ES-I3 (cell line): ENCODE measurements around the gene ZNRF1.

Source experiments
- H3K36me3 ChIP-seq: 2 replicates; pipeline ENCODE4 v1.6.1; 2013; ENCODE audit warnings: mild to moderate bottlenecking, low read length, control low read depth, moderate library complexity; ENCODE audit not compliant: insufficient read depth
- H3K4me1 ChIP-seq: 2 replicates; pipeline ENCODE4 v1.6.1; 2013; ENCODE audit warnings: mild to moderate bottlenecking, control low read depth, low read length; ENCODE audit not compliant: insufficient read depth
- H3K9ac ChIP-seq: 2 replicates; pipeline ENCODE4 v1.6.1; 2013; ENCODE audit warnings: low read depth, mild to moderate bottlenecking, low read length, moderate library complexity
- H3K9me3 ChIP-seq: 2 replicates; pipeline ENCODE4 v1.6.1; 2013; ENCODE audit warnings: mild to moderate bottlenecking, low read length, moderate library complexity; ENCODE audit not compliant: control insufficient read depth, insufficient read depth

Gene ZNRF1

GRCh38 chr16:75103994-75104393, 105.2 kb downstream of the ZNRF1 start:
- no peaks in the 10 kb centered on the region for H3K36me3 ChIP-seq
- no peaks in the 10 kb centered on the region for H3K9me3 ChIP-seq
- H3K4me1 ChIP-seq, result peaks cover 14% of the 10 kb centered on the region
- H3K9ac ChIP-seq, result no peak overlapping the region

GRCh38 chr16:75104836-75105235, 106.0 kb downstream of the ZNRF1 start:
- H3K9me3 ChIP-seq, result no peaks in the 10 kb centered on the region
- peaks cover 6% of the 10 kb centered on the region for H3K4me1 ChIP-seq
- no peaks in the 10 kb centered on the region for H3K36me3 ChIP-seq
- H3K9ac ChIP-seq, result no peak overlapping the region

DNA sequence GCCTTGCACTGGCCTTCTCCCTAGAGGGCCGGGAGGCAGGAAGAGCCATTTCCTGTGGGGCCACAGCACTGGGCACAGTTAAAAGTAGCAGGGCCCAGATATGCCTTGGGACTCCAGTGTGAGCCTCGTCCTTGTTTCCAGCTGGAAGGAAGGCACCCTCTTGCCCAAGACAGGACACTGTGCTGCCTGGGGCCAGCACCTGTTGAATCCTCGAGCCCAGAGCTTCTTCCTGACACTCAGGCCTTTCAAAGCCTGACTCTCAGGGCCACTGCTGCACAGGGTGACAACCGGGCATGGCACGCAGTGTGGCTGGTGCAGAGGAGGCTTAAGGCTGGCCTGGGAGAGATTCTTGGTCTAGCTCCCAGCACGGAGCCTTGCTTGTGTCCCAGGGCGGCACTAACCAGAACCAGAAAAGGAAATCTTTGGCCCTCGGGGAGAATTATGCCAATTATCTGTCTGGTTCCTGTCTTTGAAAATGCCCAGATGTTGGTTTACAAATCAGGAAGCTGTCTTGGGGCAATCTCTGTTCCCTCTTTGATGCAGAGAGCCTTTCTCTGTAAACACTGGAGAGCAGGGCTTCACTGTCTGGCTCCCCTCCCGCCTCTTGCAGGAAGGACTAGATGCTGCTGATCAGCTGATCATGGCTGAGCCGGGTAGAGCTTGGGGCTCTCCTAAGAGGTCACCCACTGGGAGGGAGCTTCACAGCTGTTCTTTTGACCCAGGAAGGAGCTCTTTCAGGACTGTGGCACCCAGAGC, 106.7 kb downstream of the ZNRF1 start:
- Histone ChIP-seq H3K36me3 (no peaks in the 10 kb centered on the region), H3K9ac (no peak overlapping the region), H3K4me1 (peaks cover 5% of the 10 kb centered on the region), H3K9me3 (no peaks in the 10 kb centered on the region)

DNA sequence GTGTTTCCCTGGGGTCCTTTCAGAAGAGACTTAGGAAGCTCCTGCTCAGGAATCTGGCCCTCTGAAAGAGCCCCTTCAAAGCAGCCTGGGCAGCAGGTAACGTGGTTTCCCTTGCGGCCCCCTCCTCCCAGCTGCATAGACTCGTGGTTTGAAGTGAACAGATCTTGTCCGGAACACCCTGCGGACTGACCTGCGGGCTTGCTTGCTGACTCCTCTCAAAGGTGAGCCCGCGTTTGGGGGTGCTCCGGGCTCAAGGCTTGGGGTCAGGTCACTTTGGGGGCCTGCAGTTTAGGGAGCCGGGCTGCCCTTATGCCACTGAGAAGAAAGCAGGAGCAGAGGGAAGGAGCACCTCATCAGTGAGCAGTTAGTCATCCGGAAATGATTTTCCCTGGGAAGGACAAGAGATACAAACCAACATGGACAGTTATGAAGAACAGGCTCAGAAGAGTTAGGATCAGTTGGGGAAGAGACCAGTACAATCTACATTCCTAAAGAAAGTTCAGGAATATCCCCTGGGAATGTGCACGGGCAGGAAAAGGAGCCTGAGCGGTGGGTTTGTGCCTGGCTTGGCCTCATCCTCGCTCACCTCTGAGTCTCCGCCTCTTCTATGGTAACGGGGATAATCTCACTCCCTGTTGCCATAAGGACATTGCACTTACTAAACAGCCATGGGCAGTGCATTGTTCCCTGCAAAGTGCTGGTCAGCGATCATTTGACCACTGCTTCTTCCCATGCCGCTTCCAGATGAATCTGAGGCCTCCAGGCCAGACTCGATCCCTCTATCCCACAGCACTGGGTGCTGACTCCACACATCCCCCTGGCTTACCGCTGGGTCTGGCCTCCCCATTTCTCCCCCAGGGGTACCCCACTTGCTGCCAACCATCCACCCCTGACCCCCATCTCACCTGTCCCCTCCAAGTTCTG, 107.8 kb downstream of the ZNRF1 start:
- H3K36me3 ChIP-seq, result no peaks in the 10 kb centered on the region
- no peaks in the 10 kb centered on the region for H3K9me3 ChIP-seq
- peaks cover 9% of the 10 kb centered on the region; the same call in 1 of the 2 replicates for H3K4me1 ChIP-seq
- H3K9ac ChIP-seq, result no peak overlapping the region

- H3K9me3 ChIP-seq, result no peaks in the 10 kb centered on the region
- peaks cover 12% of the 10 kb centered on the region; the same call in 1 of the 2 replicates for H3K4me1 ChIP-seq
- no peak overlapping the region for H3K9ac ChIP-seq
- no peaks in the 10 kb centered on the region for H3K36me3 ChIP-seq
Measured at GRCh38 chr16:75107505-75107904, 108.7 kb downstream of the ZNRF1 start.

- Histone ChIP-seq H3K9ac (no peak overlapping the region), H3K4me1 (peaks cover 16% of the 10 kb centered on the region; the same call in 1 of the 2 replicates), H3K36me3 (no peaks in the 10 kb centered on the region), H3K9me3 (no peaks in the 10 kb centered on the region)
Measured at GRCh38 chr16:75108792-75109731, 110.2 kb downstream of the ZNRF1 start.

GRCh38 chr16:75109732-75110243, 111.0 kb downstream of the ZNRF1 start:
- peaks cover 16% of the 10 kb centered on the region; the same call in 1 of the 2 replicates for H3K4me1 ChIP-seq
- H3K36me3 ChIP-seq, result no peaks in the 10 kb centered on the region
- H3K9me3 ChIP-seq, result no peaks in the 10 kb centered on the region
- H3K9ac ChIP-seq, result no peak overlapping the region

DNA sequence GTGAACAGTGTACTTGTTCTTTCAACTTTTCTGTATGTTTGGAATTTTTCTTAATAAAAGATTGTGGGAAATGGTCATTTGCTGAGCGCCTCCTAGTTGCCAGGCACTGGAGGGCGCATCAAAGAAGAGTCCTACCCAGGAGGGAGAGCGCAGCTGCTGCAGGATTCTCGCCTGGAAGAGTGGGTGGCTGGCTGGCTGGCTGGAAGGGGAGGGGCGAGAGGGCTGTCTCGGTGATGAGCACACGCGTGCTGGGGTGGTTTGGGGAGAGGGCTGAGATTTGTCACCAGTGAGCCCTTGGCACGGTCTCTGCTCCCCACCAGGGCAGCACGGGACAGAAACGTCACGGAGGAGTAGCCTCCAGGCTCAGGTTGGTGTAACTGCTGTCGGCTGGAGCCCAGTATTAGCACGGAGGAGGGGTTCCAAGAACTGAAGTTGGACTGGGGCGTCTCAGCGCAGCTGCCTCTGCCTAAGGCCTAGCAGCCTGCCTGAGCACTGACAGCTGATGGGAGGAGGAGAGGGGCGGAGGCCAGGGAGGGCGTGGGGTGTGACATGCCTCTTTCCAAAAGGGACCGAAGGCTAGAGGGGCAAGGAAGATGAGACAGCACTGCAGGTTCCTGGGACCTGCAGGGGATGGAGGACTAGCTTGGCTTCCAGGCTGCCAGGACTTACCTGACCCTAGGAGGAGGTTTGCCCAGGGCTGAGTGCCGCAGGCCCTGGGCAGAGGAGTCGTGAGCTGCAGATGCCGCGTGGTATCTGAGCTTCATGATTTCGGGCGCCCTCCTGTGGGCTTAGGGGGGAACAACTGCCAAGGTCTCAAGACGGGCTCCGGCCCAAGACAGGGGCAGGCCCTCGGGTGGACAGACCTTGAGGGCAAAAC, 112.1 kb downstream of the ZNRF1 start:
- peak overlapping the region; percentile 27; the same call in 1 of the 2 replicates for H3K9ac ChIP-seq

DNA sequence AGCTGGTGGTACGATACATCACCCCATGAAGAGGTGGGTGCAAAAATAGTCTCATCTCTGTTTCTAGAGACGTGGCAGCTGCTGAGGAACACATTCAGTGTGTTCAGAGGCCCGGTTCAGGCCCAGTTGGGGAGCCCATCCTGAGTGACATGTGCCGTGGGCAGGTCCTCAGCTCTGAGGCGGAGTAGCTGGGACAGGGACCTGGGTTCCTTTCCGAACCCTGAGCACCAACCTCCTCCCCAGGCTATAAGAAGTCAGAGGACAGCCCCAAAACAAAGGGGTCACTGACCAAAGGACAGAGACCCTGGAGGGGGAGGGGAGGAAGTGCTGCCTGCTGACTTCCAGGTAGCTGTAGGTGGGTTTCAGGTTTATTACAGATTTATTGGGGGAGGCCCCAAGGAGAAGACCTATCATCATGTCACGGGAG, 112.7 kb downstream of the ZNRF1 start:
- Histone ChIP-seq H3K36me3 (no peaks in the 10 kb centered on the region), H3K4me1 (peaks cover 16% of the 10 kb centered on the region; the same call in 1 of the 2 replicates), H3K9ac (no peak overlapping the region), H3K9me3 (peaks cover 3% of the 10 kb centered on the region; the same call in 1 of the 2 replicates)

More for the DNA sequence above, 112.1 kb downstream of the ZNRF1 start:
- no peaks in the 10 kb centered on the region for H3K36me3 ChIP-seq
- peaks cover 16% of the 10 kb centered on the region; the same call in 1 of the 2 replicates for H3K4me1 ChIP-seq
- H3K9me3 ChIP-seq, result no peaks in the 10 kb centered on the region

DNA sequence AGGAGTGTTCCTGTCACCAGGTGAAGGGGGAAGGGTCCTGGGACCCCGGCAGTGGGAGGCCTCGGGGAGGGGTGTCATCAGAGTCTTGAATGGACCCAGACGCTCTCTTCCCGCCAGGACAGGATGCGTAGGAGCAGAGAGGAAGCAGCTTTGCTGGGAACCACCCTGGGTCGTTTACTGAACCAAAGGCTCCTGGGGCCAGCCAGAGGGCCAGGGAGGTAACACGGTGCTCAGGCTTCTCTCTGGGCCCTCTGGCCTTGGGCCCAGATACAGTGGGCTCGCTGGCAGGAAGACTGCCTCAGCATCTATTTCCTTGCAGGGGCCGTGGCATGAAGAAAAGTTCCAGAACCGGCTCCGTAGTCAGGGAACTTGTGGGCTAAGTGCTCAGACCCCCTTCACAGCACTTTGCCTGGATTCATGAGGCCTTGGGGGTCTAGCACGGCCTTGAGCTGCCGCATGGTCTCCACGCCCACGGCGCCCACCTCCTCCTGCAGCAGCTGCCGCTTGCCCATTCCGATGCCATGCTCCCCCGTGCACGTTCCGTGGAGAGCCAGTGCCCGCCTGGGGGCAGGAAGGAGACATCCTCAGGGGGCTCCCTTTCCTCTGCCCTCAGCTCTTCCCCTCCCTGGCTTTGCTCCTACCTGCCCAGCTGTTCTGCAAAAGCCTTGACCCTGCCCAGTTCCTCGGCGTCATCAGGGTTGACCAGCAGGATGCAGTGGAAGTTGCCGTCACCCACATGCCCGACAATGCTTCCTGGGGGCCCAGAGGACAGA, 113.3 kb downstream of the ZNRF1 start:
- H3K4me1 ChIP-seq, result peaks cover 16% of the 10 kb centered on the region; the same call in 1 of the 2 replicates
- H3K9ac ChIP-seq, result no peak overlapping the region

DNA sequence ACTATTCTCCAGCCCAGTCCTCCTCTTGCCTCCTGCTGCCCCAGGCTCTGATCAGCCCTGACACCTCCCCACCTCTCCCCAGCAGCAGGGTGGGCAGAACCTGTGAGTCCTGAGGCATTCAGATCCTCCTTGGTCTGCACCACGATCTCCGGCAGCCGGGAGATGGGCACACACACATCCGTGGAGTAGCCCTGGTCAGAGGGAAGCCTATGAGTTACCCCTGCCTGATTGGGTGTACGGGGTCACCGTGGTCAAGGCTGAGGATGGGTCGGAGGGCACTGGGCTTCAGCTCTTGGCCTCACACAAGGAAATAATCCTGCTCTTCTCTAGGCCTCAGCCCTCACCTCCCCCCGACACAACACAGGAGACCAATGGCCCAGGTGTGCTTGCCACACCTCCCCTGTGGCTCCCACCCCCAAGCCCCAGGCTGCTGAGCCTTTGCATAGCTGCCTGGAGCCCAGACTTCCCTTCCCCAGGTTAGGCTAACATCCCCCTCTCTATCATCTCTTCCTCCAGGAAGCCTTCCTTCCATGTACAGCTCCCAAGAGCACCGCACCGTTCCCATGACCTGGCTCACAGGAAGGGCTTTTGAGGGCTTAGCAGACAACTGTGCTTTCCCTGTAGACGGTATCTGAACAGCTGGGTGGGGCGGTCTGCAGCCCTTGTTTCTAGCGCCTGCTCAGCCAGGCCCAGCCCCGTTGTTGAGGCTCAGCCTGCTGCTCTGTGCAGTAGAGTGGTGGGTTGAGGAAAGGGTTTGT, 114.1 kb downstream of the ZNRF1 start:
- no peaks in the 10 kb centered on the region for H3K36me3 ChIP-seq
- H3K9me3 ChIP-seq, result peaks cover 4% of the 10 kb centered on the region; the same call in 1 of the 2 replicates
- H3K4me1 ChIP-seq, result peaks cover 16% of the 10 kb centered on the region; the same call in 1 of the 2 replicates
- H3K9ac ChIP-seq, result no peak overlapping the region

More for the DNA sequence above, 113.3 kb downstream of the ZNRF1 start:
- H3K36me3 ChIP-seq, result no peaks in the 10 kb centered on the region
- peaks cover 4% of the 10 kb centered on the region; the same call in 1 of the 2 replicates for H3K9me3 ChIP-seq
